ENCODE results near the gene TOR1A. TPM values are rescaled to one million over a fixed set of nuclear protein-coding genes. Genes with fewer than 3 reads are reported as not detected.

The TOR1A gene
- total and polyA plus RNA-seq, 2 experiments from 2014 or later, result 73.6 to 101 TPM

DNA sequence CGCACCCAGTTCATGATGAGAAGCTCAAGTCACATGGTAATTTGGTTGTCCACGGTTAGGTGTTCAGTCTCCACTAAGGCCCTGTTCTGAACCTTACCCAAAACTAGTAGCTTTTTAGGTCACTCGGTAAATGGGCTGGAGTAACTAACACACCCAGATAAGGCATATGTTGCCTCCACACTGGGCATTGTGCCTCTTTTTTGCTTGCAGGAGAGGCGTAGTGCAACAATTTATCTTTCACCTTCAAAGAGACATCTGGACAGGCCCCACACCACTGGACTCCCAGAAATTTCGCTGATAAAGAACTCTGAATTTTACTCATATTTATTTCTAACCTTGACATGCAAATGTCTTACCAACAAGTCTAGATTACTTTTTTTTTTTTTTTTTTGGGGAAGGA is 54.3 kb downstream of the TOR1A start:
- Histone ChIP-seq H4K20me1 (ENCODE audit: insufficient read depth) (no peaks in the 10 kb centered on the region), H3K27ac (no peak overlapping the region), H3K9me2 (ENCODE audit: insufficient read depth) (no peaks in the 10 kb centered on the region), H3K9ac (no peak overlapping the region), H3K79me2 (ENCODE audit: insufficient read depth) (no peaks in the 10 kb centered on the region), H2AFZ (no peak overlapping the region), H3K9me3 (ENCODE audit: low read depth) (no peaks in the 10 kb centered on the region), H3K4me3 (no peak overlapping the region), H3K27me3 (replicated peaks; ENCODE audit: insufficient read depth) (no peaks in the 10 kb centered on the region), H3K36me3 (ENCODE audit: low read depth) (no peaks in the 10 kb centered on the region), H3K4me2 (ENCODE audit: unreplicated experiment) (no peak overlapping the region), H3K4me1 (ENCODE audit: insufficient read depth) (no peaks in the 10 kb centered on the region), H3F3A (ENCODE audit: insufficient read depth) (no peaks in the 10 kb centered on the region)
- no peak for DNase-seq
- 82 to 83% methylated on average over 5 of the region's 5 CpGs for WGBS, 2 experiments (ENCODE audit: low coverage in 1 of 2, low lambda C conversion rate in 2 of 2, missing lambda C conversion rate in 2 of 2)
- no peak for TF ChIP-seq EZH2 (IDR thresholded peaks at IDR 0.05; ENCODE audit: insufficient read depth, poor library complexity, severe bottlenecking)
- no peak for TF ChIP-seq EZH2phosphoT487 (IDR thresholded peaks at IDR 0.05; ENCODE audit: insufficient read depth, low read depth)
- in situ Hi-C loops (cut with MboI), result no loop called here

GRCh38 chr9:129768486-129768885 is 55.5 kb downstream of the TOR1A start:
- H3K4me1 ChIP-seq (ENCODE audit: insufficient read depth), result peaks cover 2% of the 10 kb centered on the region
- no peak overlapping the region for H3K4me3 ChIP-seq
- H3K27ac ChIP-seq, result no peak overlapping the region
- TF ChIP-seq EZH2phosphoT487 (IDR thresholded peaks at IDR 0.05; ENCODE audit: insufficient read depth, low read depth) (no peak), EZH2 (IDR thresholded peaks at IDR 0.05; ENCODE audit: insufficient read depth, poor library complexity, severe bottlenecking) (no peak)
- 96 to 97% methylated on average over 6 of the region's 6 CpGs for WGBS, 2 experiments (ENCODE audit: low coverage in 1 of 2, low lambda C conversion rate in 2 of 2, missing lambda C conversion rate in 2 of 2)
- H4K20me1 ChIP-seq (ENCODE audit: insufficient read depth), result no peaks in the 10 kb centered on the region
- no peaks in the 10 kb centered on the region for H3K9me2 ChIP-seq (ENCODE audit: insufficient read depth)
- DNase-seq, result no peak
- in situ Hi-C loops (cut with MboI), result no loop called here
- H3K4me2 ChIP-seq (ENCODE audit: unreplicated experiment), result no peak overlapping the region
- no peaks in the 10 kb centered on the region for H3K9me3 ChIP-seq (ENCODE audit: low read depth)
- no peak overlapping the region for H2AFZ ChIP-seq
- H3K36me3 ChIP-seq (ENCODE audit: low read depth), result no peaks in the 10 kb centered on the region
- no peaks in the 10 kb centered on the region for H3K79me2 ChIP-seq (ENCODE audit: insufficient read depth)
- H3K9ac ChIP-seq, result no peak overlapping the region
- H3K27me3 ChIP-seq (replicated peaks; ENCODE audit: insufficient read depth), result no peaks in the 10 kb centered on the region
- peaks cover 2% of the 10 kb centered on the region; the same call in 1 of the 2 replicates for H3F3A ChIP-seq (ENCODE audit: insufficient read depth)

DNA sequence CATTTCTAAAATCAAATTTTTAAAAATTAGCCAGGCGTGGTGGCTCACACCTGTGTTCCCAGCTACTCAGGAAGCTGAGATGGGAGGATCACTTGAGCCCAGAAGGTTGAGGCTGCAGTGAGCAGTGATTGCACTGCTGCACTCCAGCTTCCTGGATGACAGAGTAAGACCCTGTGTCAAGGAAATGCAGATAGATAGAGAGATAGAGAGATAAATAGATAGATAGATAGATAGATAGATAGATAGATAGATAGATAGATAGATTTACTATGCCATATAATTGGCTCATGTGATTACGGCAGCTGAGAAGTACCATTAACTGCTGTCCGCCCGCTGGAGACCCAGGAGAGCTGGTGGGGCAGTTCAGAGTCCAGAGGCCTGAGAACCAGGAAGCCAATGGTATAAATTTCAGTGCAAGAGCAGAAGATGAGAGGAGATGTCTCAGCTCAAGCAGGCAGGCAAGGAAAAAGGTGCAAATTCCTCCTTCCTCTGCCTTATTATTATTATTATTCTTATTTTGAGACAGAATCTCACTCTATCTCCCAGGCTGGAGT is 58.1 kb downstream of the TOR1A start:
- Histone ChIP-seq H3K9me3 (ENCODE audit: low read depth) (no peaks in the 10 kb centered on the region), H3K79me2 (ENCODE audit: insufficient read depth) (no peaks in the 10 kb centered on the region), H4K20me1 (ENCODE audit: insufficient read depth) (no peaks in the 10 kb centered on the region), H3K27ac (no peak overlapping the region), H2AFZ (no peak overlapping the region), H3K9ac (no peak overlapping the region), H3K4me2 (ENCODE audit: unreplicated experiment) (no peak overlapping the region), H3F3A (ENCODE audit: insufficient read depth) (peaks cover 24% of the 10 kb centered on the region), H3K4me3 (no peak overlapping the region), H3K4me1 (ENCODE audit: insufficient read depth) (peaks cover 26% of the 10 kb centered on the region), H3K36me3 (ENCODE audit: low read depth) (no peaks in the 10 kb centered on the region), H3K9me2 (ENCODE audit: insufficient read depth) (no peaks in the 10 kb centered on the region), H3K27me3 (replicated peaks; ENCODE audit: insufficient read depth) (no peaks in the 10 kb centered on the region)
- no peak for DNase-seq
- in situ Hi-C loops (cut with MboI), result no loop called here
- TF ChIP-seq EZH2 (IDR thresholded peaks at IDR 0.05; ENCODE audit: insufficient read depth, poor library complexity, severe bottlenecking), result no peak
- TF ChIP-seq EZH2phosphoT487 (IDR thresholded peaks at IDR 0.05; ENCODE audit: insufficient read depth, low read depth), result no peak
- WGBS, 2 experiments (ENCODE audit: low coverage in 1 of 2, low lambda C conversion rate in 2 of 2, missing lambda C conversion rate in 2 of 2), result 95 to 98% methylated on average over 4 of the region's 4 CpGs

GRCh38 chr9:129762985-129763926 is 60.7 kb downstream of the TOR1A start:
- H3K4me2 ChIP-seq (ENCODE audit: unreplicated experiment), result peak overlapping the region; percentile 29
- no peaks in the 10 kb centered on the region for H3K79me2 ChIP-seq (ENCODE audit: insufficient read depth)
- no peaks in the 10 kb centered on the region for H4K20me1 ChIP-seq (ENCODE audit: insufficient read depth)
- peak overlapping the region; percentile 94 for H3K27ac ChIP-seq
- H3K9me2 ChIP-seq (ENCODE audit: insufficient read depth), result no peaks in the 10 kb centered on the region
- H3K9ac ChIP-seq, result peak overlapping the region; percentile 67
- peaks cover 26% of the 10 kb centered on the region for H3K4me1 ChIP-seq (ENCODE audit: insufficient read depth)
- H2AFZ ChIP-seq, result no peak overlapping the region
- TF ChIP-seq EZH2phosphoT487 (IDR thresholded peaks at IDR 0.05; ENCODE audit: insufficient read depth, low read depth), result no peak
- no peak for TF ChIP-seq EZH2 (IDR thresholded peaks at IDR 0.05; ENCODE audit: insufficient read depth, poor library complexity, severe bottlenecking)
- in situ Hi-C loops (cut with MboI), result no loop called here
- WGBS, 2 experiments (ENCODE audit: low coverage in 1 of 2, low lambda C conversion rate in 2 of 2, missing lambda C conversion rate in 2 of 2), result 61 to 65% methylated on average over 13 of the region's 13 CpGs
- H3F3A ChIP-seq (ENCODE audit: insufficient read depth), result peaks cover 24% of the 10 kb centered on the region
- no peak overlapping the region for H3K4me3 ChIP-seq
- peak; percentile 67 for DNase-seq
- H3K9me3 ChIP-seq (ENCODE audit: low read depth), result no peaks in the 10 kb centered on the region
- no peaks in the 10 kb centered on the region for H3K36me3 ChIP-seq (ENCODE audit: low read depth)
- no peaks in the 10 kb centered on the region for H3K27me3 ChIP-seq (replicated peaks; ENCODE audit: insufficient read depth)

Small RNAs within 50 kb of the gene (microRNA-seq; reads per million reads assigned to microRNA genes)
- gene MIR6855 (ENCODE audit: borderline number of aligned reads), result not detected

Small RNAs within 50 kb of the gene (small RNA-seq; reads per million reads assigned to genes)
- not detected for gene MIR6855 (ENCODE audit: low read depth, low replicate concordance)

Other genes with a start within 250 kb of the TOR1A start
- 0.32 TPM in 1 of 2 replicates, not detected in the other for gene C9orf50, start 203.0 kb downstream of the TOR1A start, total RNA-seq (2014; rRNA removed; shearing (Covaris generic))
- gene C9orf50, start 203.0 kb downstream of the TOR1A start, polyA plus RNA-seq (2016; fragmentation: Nextera tagmentation; extraction: Ambion mirVana), result 0.23 and 0.56 TPM in 2 replicates
- 32.6 and 44.5 TPM in 2 replicates for gene NTMT1, start 198.0 kb downstream of the TOR1A start, total RNA-seq (2014; rRNA removed; shearing (Covaris generic))
- 115 TPM in 2 replicates for gene NTMT1, start 198.0 kb downstream of the TOR1A start, polyA plus RNA-seq (2016; fragmentation: Nextera tagmentation; extraction: Ambion mirVana)
- 22.9 and 24.9 TPM in 2 replicates for gene ASB6, start 182.0 kb downstream of the TOR1A start, total RNA-seq (2014; rRNA removed; shearing (Covaris generic))
- 24.1 and 24.4 TPM in 2 replicates for gene ASB6, start 182.0 kb downstream of the TOR1A start, polyA plus RNA-seq (2016; fragmentation: Nextera tagmentation; extraction: Ambion mirVana)
- gene PRRX2, start 158.5 kb downstream of the TOR1A start, total RNA-seq (2014; rRNA removed; shearing (Covaris generic)), result 145 and 169 TPM in 2 replicates
- 137 and 141 TPM in 2 replicates for gene PRRX2, start 158.5 kb downstream of the TOR1A start, polyA plus RNA-seq (2016; fragmentation: Nextera tagmentation; extraction: Ambion mirVana)
- 8.3 and 12.6 TPM in 2 replicates for gene PTGES, start 71.1 kb downstream of the TOR1A start, total RNA-seq (2014; rRNA removed; shearing (Covaris generic))
- 22.0 and 22.4 TPM in 2 replicates for gene PTGES, start 71.1 kb downstream of the TOR1A start, polyA plus RNA-seq (2016; fragmentation: Nextera tagmentation; extraction: Ambion mirVana)
- 47.6 and 55.1 TPM in 2 replicates for gene TOR1B, start 21.0 kb downstream of the TOR1A start, total RNA-seq (2014; rRNA removed; shearing (Covaris generic))
- gene TOR1B, start 21.0 kb downstream of the TOR1A start, polyA plus RNA-seq (2016; fragmentation: Nextera tagmentation; extraction: Ambion mirVana), result 34.5 and 37.9 TPM in 2 replicates
- gene C9orf78, start 11.1 kb upstream of the TOR1A start, total RNA-seq (2014; rRNA removed; shearing (Covaris generic)), result 46.8 and 66.0 TPM in 2 replicates
- 79.7 and 80.7 TPM in 2 replicates for gene C9orf78, start 11.1 kb upstream of the TOR1A start, polyA plus RNA-seq (2016; fragmentation: Nextera tagmentation; extraction: Ambion mirVana)
- 7.3 and 10.3 TPM in 2 replicates for gene USP20, start 11.3 kb upstream of the TOR1A start, total RNA-seq (2014; rRNA removed; shearing (Covaris generic))
- 15.7 and 15.8 TPM in 2 replicates for gene USP20, start 11.3 kb upstream of the TOR1A start, polyA plus RNA-seq (2016; fragmentation: Nextera tagmentation; extraction: Ambion mirVana)
- gene FNBP1, start 219.1 kb upstream of the TOR1A start, total RNA-seq (2014; rRNA removed; shearing (Covaris generic)), result 18.8 and 22.6 TPM in 2 replicates
- 17.8 TPM in 2 replicates for gene FNBP1, start 219.1 kb upstream of the TOR1A start, polyA plus RNA-seq (2016; fragmentation: Nextera tagmentation; extraction: Ambion mirVana)
- 18.9 and 22.9 TPM in 2 replicates for gene GPR107, start 229.8 kb upstream of the TOR1A start, total RNA-seq (2014; rRNA removed; shearing (Covaris generic))
- gene GPR107, start 229.8 kb upstream of the TOR1A start, polyA plus RNA-seq (2016; fragmentation: Nextera tagmentation; extraction: Ambion mirVana), result 8.0 and 8.5 TPM in 2 replicates